ENCODE data around the gene NEGR1.

- TF ChIP-seq ILF3 (IDR thresholded peaks at IDR 0.05; ENCODE audit: borderline replicate concordance) (no peak), POLR2A (conservative IDR thresholded peaks at IDR 0.05) (no peak), EP300 (IDR thresholded peaks at IDR 0.05; ENCODE audit: low read length) (no peak), ZNF124 (CRISPR knock-in tag; IDR thresholded peaks at IDR 0.05) (no peak), POLR2AphosphoS5 (IDR thresholded peaks at IDR 0.05; ENCODE audit: control insufficient read depth, insufficient read depth, low read depth, low read length) (no peak), HCFC1 (IDR thresholded peaks at IDR 0.05; ENCODE audit: low read depth, low read length) (no peak), FOXJ3 (CRISPR knock-in tag; IDR thresholded peaks at IDR 0.05) (no peak)
Observed at GRCh38 chr1:71393301-71393700, 889.0 kb downstream of the NEGR1 start.
